Femur (tissue), 1 donor: ENCODE results near the gene SDK2.
A peak's percentile ranks its signal among the peaks of the same experiment; 100 is the strongest.

Experiments used
- DNase-seq: peaks from one replicate; pipeline ENCODE4 v3.0.0-alpha.2; 2017

SDK2 gene

DNA sequence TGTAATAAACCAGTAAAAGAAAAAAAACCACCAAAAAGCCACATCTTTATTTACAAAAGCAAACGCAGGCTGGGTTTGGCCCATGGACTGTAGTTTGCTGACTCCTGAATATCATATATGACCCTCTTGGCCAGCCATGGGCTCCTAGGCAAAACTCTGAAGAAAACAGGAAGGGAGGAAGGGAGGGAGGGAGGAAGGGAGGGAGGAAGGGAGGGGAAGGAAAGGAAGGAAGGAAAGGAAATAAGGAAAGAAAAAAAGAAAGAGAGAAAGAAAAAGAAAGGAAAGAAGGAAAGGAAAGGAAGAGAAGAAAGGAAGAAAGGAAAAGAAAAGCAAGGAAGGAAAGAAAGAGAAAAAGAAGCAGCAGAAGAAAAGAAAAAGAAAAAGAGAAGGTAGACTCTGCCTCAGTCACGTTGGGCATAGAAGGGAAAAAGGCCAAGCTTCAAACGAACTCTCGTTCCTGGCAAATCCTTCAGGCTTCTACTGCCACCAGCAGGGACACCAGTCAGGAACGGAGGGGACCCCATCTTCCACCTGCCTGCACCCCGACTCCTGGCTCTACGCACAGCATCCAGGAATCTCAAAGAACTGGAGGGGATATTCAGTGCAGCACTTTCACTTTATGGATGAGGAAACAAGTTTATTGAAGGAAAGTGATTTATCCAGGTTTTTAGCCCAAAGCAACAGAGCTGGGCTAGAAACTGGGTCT, 354.5 kb downstream of the SDK2 start:
- DNase-seq = no peak

- no peak for DNase-seq
Measured at GRCh38 chr17:73288534-73289302, 355.5 kb downstream of the SDK2 start.

DNA sequence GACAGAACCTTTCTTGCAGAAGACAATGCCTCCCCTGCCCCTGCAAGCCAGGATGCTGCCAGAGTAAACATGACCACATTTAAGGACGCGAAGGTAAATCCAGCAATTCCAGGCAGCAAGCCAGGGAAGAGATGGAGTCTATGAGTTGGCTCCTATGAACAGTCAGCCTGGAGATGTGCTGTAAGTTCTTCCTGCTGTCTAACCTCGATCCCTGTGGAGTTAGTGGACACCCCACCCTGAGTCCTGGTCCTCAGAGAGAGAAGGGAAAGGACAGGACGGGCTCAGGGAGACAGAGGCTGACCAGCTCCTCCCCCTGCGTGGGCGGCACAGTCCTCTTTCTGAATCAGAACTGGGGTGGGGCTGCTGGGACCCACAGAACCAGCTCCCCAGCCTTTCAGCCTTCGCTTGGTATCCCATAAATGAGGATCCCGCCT, 357.4 kb downstream of the SDK2 start:
- no peak for DNase-seq

- DNase-seq = no peak
Measured at GRCh38 chr17:73285916-73286862, 358.1 kb downstream of the SDK2 start.

DNA sequence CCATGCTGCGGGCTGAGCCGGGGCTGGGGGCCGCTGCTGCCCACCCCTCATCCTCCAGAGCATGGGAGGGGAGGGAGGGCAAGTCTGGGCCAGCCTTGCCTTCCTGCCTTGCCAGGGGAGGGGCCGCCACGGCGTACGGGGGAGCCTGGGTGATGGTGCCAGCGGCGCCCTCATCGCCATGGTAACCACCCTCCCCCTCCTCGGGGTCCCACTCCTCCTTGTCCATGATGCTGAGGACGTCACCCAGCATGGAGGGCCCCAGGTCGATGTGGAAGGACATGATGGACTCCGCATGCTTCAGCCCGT, 358.7 kb downstream of the SDK2 start:
- DNase-seq = no peak

- DNase-seq = peak; percentile 36
Measured at GRCh38 chr17:73284906-73285602, 359.2 kb downstream of the SDK2 start.
